ENCODE data around the gene SLC35F4. TPM values are rescaled to one million over a fixed set of nuclear protein-coding genes. Genes with fewer than 3 reads are reported as not detected.

SLC35F4 gene
- total RNA-seq, 2 experiments from 2014 or later: not detected

DNA sequence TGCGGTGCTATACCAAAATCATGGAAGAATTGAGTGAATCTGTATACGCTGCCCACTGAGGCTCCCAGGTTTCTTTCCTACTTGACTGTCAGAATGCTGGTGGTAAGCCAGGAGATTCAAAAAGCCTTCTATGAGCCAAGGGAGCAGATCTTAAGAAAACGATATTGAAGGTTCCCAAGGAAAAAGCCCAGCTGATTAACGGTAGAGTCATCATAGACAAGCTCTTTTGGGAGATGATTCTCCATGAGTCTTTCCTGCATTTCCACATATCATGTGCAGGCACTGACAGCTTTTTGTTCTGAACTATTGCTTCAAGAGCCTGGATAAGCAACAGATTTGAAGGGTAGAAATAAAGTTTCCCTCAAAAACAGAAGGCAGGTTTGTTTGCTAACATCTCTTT is 17.5 kb downstream of the SLC35F4 start:
- no peaks in the 10 kb centered on the region for H3K4me1 Mint-ChIP-seq (ENCODE audit: low read depth)
- no peak overlapping the region for H3K27ac Mint-ChIP-seq
- no peaks in the 10 kb centered on the region for H3K36me3 Mint-ChIP-seq (ENCODE audit: low read depth)
- Histone ChIP-seq H3K27ac (ENCODE audit: low read depth in 1 of 2, low read length in 2 of 2) (no peak overlapping the region), H3K9me3 (ENCODE audit: control insufficient read depth in 1 of 2, insufficient read depth in 1 of 2, low read length in 2 of 2) (no peaks in the 10 kb centered on the region), H3K4me1 (ENCODE audit: insufficient read depth, low read length) (no peaks in the 10 kb centered on the region), H3K27me3 (ENCODE audit: control insufficient read depth in 1 of 2, insufficient read depth in 2 of 2, low read length in 2 of 2) (no peaks in the 10 kb centered on the region), H3K36me3 (ENCODE audit: insufficient read depth, low read length) (no peaks in the 10 kb centered on the region), H3K4me3 (ENCODE audit: low read length) (no peak overlapping the region)
- ChIA-PET POLR2A (no interaction called here), CTCF (no interaction called here)
- DNase-seq (no peak), ATAC-seq (ENCODE audit: poor library complexity) (no peak)
- no peak overlapping the region for H3K4me3 Mint-ChIP-seq
- intact Hi-C loops (cut with DNase I, micrococcal nuclease): no loop called here
- peaks cover 10% of the 10 kb centered on the region for H3K27me3 Mint-ChIP-seq
- TF ChIP-seq CTCF (IDR thresholded peaks at IDR 0.05): no peak
- H3K9me3 Mint-ChIP-seq: no peaks in the 10 kb centered on the region

GRCh38 chr14:57847706-57848105 is 18.2 kb downstream of the SLC35F4 start:
- Mint-ChIP-seq H3K27ac (no peak overlapping the region), H3K4me3 (no peak overlapping the region), H3K4me1 (ENCODE audit: low read depth) (no peaks in the 10 kb centered on the region), H3K9me3 (no peaks in the 10 kb centered on the region), H3K36me3 (ENCODE audit: low read depth) (no peaks in the 10 kb centered on the region), H3K27me3 (peaks cover 14% of the 10 kb centered on the region)
- intact Hi-C loops (cut with DNase I, micrococcal nuclease): no loop called here
- Histone ChIP-seq H3K9me3 (ENCODE audit: control insufficient read depth in 1 of 2, insufficient read depth in 1 of 2, low read length in 2 of 2) (no peaks in the 10 kb centered on the region), H3K27ac (ENCODE audit: low read depth in 1 of 2, low read length in 2 of 2) (no peak overlapping the region), H3K4me1 (ENCODE audit: insufficient read depth, low read length) (no peaks in the 10 kb centered on the region), H3K27me3 (ENCODE audit: control insufficient read depth in 1 of 2, insufficient read depth in 2 of 2, low read length in 2 of 2) (no peaks in the 10 kb centered on the region), H3K4me3 (ENCODE audit: low read length) (no peak overlapping the region), H3K36me3 (ENCODE audit: insufficient read depth, low read length) (no peaks in the 10 kb centered on the region)
- ATAC-seq (ENCODE audit: poor library complexity) (no peak), DNase-seq (no peak)
- ChIA-PET POLR2A (no interaction called here), CTCF (no interaction called here)
- TF ChIP-seq CTCF (IDR thresholded peaks at IDR 0.05): no peak

DNA sequence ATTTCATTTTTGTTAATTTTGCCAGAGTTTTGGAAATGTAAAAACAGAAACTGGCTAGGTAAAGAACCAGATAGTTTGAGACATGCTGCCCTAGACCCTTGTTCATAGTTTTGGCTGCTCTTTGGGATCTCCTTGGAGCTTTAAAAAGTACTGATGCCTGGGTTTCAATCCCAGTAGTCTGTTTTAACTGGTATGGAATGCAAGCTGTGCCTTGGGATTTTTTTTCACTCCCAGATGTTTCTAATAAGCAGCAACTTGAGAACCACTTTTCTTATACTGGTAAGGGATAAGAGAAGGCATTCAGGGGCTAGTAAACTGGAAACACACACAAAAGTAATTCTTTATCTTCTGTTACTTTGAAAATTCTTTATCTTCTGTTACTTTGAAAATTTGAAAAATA is 18.8 kb downstream of the SLC35F4 start:
- Mint-ChIP-seq H3K9me3 (no peaks in the 10 kb centered on the region), H3K4me3 (no peak overlapping the region), H3K27ac (no peak overlapping the region), H3K27me3 (peaks cover 12% of the 10 kb centered on the region), H3K4me1 (ENCODE audit: low read depth) (no peaks in the 10 kb centered on the region), H3K36me3 (ENCODE audit: low read depth) (no peaks in the 10 kb centered on the region)
- H3K36me3 ChIP-seq (ENCODE audit: insufficient read depth, low read length): no peaks in the 10 kb centered on the region
- ATAC-seq (ENCODE audit: poor library complexity): no peak
- no peaks in the 10 kb centered on the region for H3K27me3 ChIP-seq (ENCODE audit: control insufficient read depth in 1 of 2, insufficient read depth in 2 of 2, low read length in 2 of 2)
- H3K4me1 ChIP-seq (ENCODE audit: insufficient read depth, low read length): no peaks in the 10 kb centered on the region
- no peaks in the 10 kb centered on the region for H3K9me3 ChIP-seq (ENCODE audit: control insufficient read depth in 1 of 2, insufficient read depth in 1 of 2, low read length in 2 of 2)
- no peak for TF ChIP-seq CTCF (IDR thresholded peaks at IDR 0.05)
- no peak for DNase-seq
- ChIA-PET POLR2A (no interaction called here), CTCF (no interaction called here)
- no peak overlapping the region for H3K4me3 ChIP-seq (ENCODE audit: low read length)
- intact Hi-C loops (cut with DNase I, micrococcal nuclease): no loop called here
- H3K27ac ChIP-seq (ENCODE audit: low read depth in 1 of 2, low read length in 2 of 2): no peak overlapping the region
